Stimulated activated CD8-positive, alpha-beta memory T cell treated with anti-CD3 and anti-CD28 coated beads, Interleukin-4, amount 100 ng/mL, for 4 hours (primary cell): ENCODE results near the gene NPTX1.

Experiments used
- DNase-seq, 2 donors: peaks; one replicate each; pipeline ENCODE4 v3.0.0-alpha.2; 2020; ENCODE audit warnings: low read depth in 2 of 2, low spot score in 1 of 2

Gene NPTX1

GRCh38 chr17:80460429-80460834 is 16.0 kb downstream of the NPTX1 start:
- no peak for DNase-seq

- DNase-seq = no peak
Measured at GRCh38 chr17:80459234-80459633, 17.2 kb downstream of the NPTX1 start.

DNA sequence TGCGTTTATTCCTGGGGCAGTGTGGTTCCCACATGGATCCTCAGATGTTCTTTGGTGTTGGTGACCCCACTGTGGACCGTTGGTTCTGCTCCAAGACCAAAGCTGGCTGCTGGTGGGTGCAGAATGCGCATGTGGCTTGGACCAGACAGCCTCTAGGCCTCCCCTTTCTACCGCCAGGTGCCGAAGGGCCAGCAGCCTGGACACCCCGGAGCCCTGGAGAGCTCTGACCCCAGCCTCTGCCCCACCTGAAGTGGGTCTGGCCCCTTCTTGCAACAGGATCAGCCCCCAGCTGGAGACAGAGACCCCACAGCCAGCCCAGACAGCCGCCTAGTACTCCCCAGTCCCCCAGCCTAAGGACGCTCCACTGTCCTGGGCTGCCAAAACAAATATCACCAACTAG is 18.4 kb downstream of the NPTX1 start:
- no peak for DNase-seq

- no peak for DNase-seq
Measured at GRCh38 chr17:80457236-80457856, 19.1 kb downstream of the NPTX1 start.

- no peak for DNase-seq
Measured at GRCh38 chr17:80456465-80457235, 19.8 kb downstream of the NPTX1 start.

DNA sequence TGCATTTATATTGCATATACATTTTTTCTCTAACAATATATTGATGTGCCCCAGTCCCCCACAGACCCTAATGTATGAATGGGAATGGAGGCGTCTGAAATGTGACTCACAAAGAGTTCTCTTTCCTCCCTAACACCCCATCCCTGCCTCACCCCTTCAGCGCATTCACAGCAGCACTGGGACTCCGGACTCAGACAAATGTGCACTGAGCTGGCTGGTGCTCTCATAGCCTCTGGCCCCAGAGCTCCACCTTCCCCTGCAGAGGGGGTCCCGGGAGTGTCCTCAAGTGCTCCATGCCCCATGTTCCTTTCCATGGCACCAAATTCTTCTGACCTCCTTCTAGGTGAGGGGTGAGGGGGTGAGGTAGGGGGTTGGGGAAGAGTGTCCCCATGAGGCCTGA is 20.6 kb downstream of the NPTX1 start:
- DNase-seq = no peak

DNA sequence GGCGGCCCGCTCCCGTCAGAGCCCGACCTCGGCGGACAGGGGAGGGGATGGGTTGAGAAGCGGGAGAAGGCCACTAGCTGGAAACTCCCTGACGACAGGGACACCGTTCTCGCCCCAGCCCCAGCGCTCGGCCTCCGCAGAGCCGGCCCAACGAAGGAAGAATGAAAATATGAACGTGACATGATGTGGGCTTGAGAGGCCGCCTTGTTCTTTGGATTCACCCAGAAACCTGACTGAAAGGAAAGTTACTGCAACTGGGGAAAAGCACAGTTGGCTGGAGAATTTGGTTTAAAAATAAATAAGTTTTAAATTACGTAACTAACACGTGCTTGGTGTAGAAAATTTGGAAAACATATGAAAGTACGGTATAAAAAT is 21.1 kb downstream of the NPTX1 start:
- DNase-seq = peak in 1 of 2 donors; percentile 8

- peak; percentile 85 to 92 for DNase-seq
Measured at GRCh38 chr17:80454557-80455335, 21.7 kb downstream of the NPTX1 start.

GRCh38 chr17:80453998-80454556 is 22.3 kb downstream of the NPTX1 start:
- no peak for DNase-seq

GRCh38 chr17:80453126-80453997 is 23.0 kb downstream of the NPTX1 start:
- DNase-seq = no peak

- no peak for DNase-seq
Measured at GRCh38 chr17:80452173-80452915, 24.1 kb downstream of the NPTX1 start.

- no peak for DNase-seq
Measured at GRCh38 chr17:80451104-80451775, 25.2 kb downstream of the NPTX1 start.

DNA sequence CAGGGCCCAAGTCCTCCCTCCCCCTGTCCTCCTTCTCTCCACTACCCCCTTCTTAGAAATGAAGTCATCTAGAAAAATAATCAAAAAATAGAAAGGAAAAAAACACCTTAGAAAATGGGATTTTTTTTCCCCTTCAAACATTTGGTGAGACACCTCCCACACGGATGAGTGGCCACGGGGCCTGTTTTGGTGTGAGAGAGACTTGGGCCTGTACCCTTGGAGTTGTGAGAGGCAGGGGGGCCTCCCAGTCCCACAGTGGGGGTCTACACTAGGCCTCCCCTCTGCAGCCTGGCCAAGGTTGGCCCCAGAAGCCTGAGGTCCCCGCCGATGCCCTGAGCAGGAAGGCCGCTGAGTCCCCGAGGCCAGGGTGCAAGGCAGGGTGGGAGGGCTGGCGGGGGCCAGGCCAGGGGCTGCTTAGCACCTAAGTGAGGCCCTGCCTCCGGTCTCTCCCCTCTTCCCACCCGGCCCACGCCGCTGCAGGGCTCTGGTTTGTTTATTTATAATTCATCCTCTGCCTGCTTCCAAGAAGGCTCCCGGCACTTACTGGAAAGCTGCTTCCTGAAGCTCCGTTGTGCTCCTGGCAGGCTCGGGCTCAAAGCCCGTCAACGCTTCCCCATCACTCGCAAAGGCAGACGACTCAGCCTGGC is 26.4 kb downstream of the NPTX1 start:
- DNase-seq = no peak

DNA sequence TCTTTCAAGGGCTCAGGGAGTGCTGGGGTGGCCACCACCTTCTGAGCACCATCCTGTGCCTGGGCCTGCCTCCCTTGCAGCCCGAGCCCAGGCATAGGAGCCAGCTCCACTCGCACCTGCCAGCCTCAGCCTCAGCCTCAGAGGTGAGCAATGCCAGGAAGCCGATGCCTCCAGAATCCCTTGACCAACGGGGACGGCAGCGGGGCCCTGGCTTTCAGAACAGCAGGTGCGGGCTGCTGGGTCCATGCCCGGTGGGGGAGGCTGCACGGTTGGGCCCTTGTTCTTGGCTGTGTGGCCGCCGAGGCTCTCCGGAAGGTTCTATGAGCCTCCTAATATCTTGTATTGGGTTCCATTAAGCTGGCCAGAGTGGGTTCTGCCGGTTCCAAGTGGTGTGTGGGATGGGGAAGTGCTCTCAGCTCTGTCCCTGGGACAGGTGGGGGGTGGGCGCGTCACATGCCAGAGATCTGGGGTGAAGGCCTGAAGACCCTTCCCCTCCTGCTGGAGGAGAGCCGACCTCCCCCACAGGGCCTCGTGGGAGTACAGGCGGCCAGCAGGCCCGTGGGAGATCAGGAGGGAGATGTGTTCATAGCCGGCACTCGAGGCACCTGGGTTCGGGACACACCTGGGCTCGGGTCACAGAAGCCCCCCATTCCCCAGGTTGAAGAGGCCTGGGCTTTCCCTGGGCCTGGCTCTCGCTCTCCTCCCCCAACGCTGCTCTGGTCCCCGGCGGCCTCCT is 27.0 kb downstream of the NPTX1 start:
- DNase-seq = no peak

DNA sequence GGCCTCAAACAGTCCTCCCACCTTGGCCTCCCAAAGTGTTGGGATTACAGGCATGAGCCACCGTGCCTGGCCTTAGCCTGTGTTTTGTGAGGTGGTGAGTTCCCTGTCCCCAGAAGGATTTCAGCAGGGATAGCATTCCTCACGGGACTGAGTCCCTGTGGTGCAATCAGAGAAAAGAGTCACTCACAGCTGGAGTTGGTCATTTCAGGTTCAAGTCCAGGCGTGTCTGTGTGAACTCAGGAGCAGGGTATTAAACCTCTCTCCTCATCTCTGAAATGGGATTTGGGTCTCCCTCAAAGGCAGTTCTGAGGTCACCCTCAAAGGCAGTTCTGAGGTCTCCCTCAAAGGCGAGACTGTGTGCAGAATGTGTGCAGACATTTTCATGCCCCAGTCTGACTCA is 28.6 kb downstream of the NPTX1 start:
- DNase-seq = no peak

DNA sequence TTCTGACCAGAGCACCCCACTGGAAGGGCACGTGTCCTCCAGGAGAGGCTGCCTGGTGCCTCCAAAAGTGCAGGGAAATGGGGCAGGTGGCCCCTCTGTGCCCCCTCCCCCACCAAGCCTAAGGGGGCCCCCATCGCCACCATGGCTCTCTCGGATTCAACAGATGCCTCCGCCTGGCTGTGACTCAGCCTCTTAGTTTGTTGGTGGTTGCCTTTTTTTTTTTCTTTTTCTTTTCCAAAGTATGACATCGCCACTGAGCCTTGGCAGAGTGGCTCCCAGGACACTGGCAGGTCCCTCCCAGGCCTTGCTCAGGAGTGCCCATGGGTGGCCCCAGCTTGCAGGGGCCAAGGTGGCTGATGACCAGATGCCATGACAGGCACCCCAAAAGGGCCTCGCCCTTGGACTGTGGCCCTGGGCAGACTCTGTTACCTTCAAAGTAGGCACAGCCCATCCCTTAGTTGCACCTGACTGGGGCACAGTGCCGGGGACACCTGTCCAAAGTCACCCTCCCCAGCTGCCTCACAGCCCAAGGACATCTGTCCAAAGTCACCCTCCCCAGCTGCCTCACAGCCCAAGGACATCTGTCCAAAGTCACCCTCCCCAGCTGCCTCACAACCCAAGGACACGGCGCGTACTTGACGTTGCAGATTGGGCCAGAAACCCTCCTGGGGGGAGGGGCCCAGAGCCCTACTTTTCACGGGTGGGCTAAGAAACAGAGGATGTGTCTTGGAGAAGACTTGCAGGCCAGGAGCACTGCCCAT is 29.6 kb downstream of the NPTX1 start:
- DNase-seq = no peak

GRCh38 chr17:80445726-80446110 is 30.7 kb downstream of the NPTX1 start:
- no peak for DNase-seq
